Naive thymus-derived CD8-positive, alpha-beta T cell (primary cell): ENCODE measurements around the gene SH3RF3. TPM values are rescaled to one million over a fixed set of nuclear protein-coding genes. Genes with fewer than 3 reads are reported as not detected.
A peak's percentile ranks its signal among the peaks of the same experiment; 100 is the strongest.

ENCODE experiments used
- ATAC-seq, 2 donors: fragments of 150-1000 bp; cut with Tn5 transposase in 1 of 2; sonication (Bioruptor Pico), chemical (Tn5 transposase) in 1 of 2; 1 replicate in 1 of 2; 2 replicates in 1 of 2; pipeline ENCODE4 v1.10.0; 2021; ENCODE audit warnings: mild to moderate bottlenecking in 2 of 2, moderate library complexity in 2 of 2
- POLR2A ChIA-PET: fragments of 350-600 bp; sonication (Branson Sonifier 250); formaldehyde crosslinking; loops from one replicate; lab custom pipeline; 2021; ENCODE audit warnings: antibody characterized with exemption; lab: Charles Lee
- DNase-seq, 10 donors: peaks; one replicate each; pipeline versions ENCODE4 v3.0.0 to v3.0.0-alpha.2; 2020 to 2022
- H3K27ac Mint-ChIP-seq, 10 donors: one replicate each; pipeline ENCODE4 v1.8.0; 2020 to 2022; ENCODE audit warnings: mild to moderate bottlenecking in 10 of 10, mixed read lengths in 10 of 10, moderate library complexity in 4 of 10, inconsistent platforms in 1 of 10
- H3K27me3 Mint-ChIP-seq, 5 donors: one replicate each; pipeline ENCODE4 v1.8.0; 2021 to 2022; ENCODE audit warnings: mixed read lengths in 5 of 5
- H3K36me3 Mint-ChIP-seq, 3 donors: one replicate each; pipeline ENCODE4 v1.8.0; 2020 to 2022; ENCODE audit warnings: mixed read lengths in 3 of 3, mild to moderate bottlenecking in 2 of 3, inconsistent platforms in 1 of 3
- H3K4me1 Mint-ChIP-seq, 4 donors: one replicate each; pipeline ENCODE4 v1.8.0; 2021 to 2022; ENCODE audit warnings: mixed read lengths in 4 of 4
- H3K4me3 Mint-ChIP-seq, 10 donors: one replicate each; pipeline ENCODE4 v1.8.0; 2020 to 2022; ENCODE audit warnings: mild to moderate bottlenecking in 10 of 10, mixed read lengths in 10 of 10, moderate library complexity in 6 of 10, inconsistent platforms in 1 of 10
- H3K9me3 Mint-ChIP-seq, 9 donors: one replicate each; pipeline ENCODE4 v1.8.0; 2020 to 2022; ENCODE audit warnings: mixed read lengths in 9 of 9, mild to moderate bottlenecking in 3 of 9, inconsistent platforms in 1 of 9, moderate library complexity in 1 of 9
- polyA plus RNA-seq, 3 donors: library from polyadenylated mRNA; unstranded; fragments of 300-500 nt; fragmentation: Illumina TruSeq; gene quantifications; one replicate each; pipeline ENCODE4 v1.2.3, GENCODE V29; 2021
- total RNA-seq, 8 experiments: library from RNA in 2 of 8; stranded (reverse) in 2 of 8; gene quantifications; one replicate each; pipeline ENCODE4 v1.2.3 and lab custom pipeline; 2021 to 2026

The SH3RF3 gene
- total and polyA plus RNA-seq, 5 experiments from 2014 or later, result 0.39 to 15.1 (median 4.4) TPM

DNA sequence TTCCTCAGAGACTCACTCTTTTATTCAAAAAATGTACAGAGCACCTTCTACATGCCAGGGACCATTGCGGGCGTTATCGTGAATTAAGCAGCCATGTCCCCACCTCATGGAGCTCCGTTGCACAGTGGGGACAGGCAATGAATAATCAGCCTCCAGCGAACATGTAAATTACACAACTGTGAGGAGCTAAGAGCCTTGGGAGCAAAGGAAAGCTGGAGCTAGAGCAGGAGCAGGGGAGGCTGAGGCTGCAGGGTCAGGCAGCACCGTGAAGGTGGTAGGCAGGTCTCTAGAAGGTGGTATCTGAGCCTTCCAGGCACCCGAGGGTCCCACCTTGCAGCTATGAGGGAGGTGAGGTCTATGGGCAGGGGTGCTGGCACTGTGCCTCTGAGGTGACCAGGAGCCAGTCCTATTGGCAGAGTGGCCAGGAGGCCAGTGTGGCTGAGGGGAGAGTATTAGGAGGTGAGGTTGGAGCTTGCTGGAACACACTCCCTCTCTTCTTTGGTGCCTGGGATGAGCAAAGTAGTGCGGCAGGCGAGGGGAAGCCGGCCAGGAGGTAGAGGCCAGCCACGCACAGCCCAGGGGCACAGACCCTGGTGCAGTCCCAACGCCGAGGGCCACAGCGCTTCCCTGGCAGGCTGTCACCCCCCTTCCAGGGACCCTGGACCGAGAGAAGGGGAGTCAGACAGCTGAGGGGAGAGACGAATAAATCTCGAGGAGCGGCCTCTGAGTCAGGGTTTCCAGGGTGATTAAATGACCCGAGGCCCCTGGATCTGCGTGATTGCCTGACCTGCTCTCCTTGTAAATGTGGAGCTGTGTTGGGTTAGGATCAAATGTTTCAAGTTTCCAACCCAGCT is 317.5 kb downstream of the SH3RF3 start:
- Mint-ChIP-seq H3K27ac (peak overlapping the region in 1 of 10 donors; percentile 75), H3K4me1 (no peaks in the 10 kb centered on the region), H3K4me3 (no peak overlapping the region), H3K9me3 (peaks cover 1 to 35% (median 29%) of the 10 kb centered on the region in 9 donors), H3K36me3 (peaks cover 29 to 42% (median 35%) of the 10 kb centered on the region in 3 donors), H3K27me3 (peaks cover 0 to 3% (median 0%) of the 10 kb centered on the region in 5 donors)
- POLR2A ChIA-PET, result no interaction called here
- ATAC-seq, result no peak
- DNase-seq, result no peak

DNA sequence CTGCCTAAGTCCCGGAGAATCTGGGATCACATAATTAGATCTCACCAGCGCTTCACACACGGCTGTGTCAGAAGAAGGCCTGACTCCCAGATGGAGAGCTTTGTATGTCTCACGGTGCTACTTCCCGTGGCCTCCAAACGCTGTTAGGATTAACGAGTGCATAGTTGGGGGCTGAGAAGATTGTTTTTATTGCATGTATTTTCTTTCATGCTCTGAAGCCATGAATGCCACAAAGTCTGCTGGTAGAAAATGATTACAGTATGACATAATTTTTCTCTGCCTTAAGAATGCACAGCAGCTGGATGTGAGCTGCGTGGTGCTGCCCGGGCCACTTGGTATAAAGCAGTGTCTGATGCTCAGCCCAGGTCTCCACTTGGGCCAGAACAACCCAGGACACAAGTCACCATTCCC is 318.3 kb downstream of the SH3RF3 start:
- Mint-ChIP-seq H3K4me3 (no peak overlapping the region), H3K27ac (no peak overlapping the region), H3K36me3 (peaks cover 25 to 44% (median 29%) of the 10 kb centered on the region in 3 donors), H3K9me3 (peaks cover 0 to 29% (median 23%) of the 10 kb centered on the region in 9 donors), H3K4me1 (no peaks in the 10 kb centered on the region), H3K27me3 (peaks cover 0 to 3% (median 0%) of the 10 kb centered on the region in 5 donors)
- DNase-seq (no peak), ATAC-seq (no peak)
- POLR2A ChIA-PET, result no interaction called here

- Mint-ChIP-seq H3K4me3 (no peak overlapping the region), H3K27ac (peak overlapping the region in 1 of 10 donors; percentile 52), H3K36me3 (peaks cover 20 to 39% (median 24%) of the 10 kb centered on the region in 3 donors), H3K4me1 (no peaks in the 10 kb centered on the region), H3K27me3 (peaks cover 0 to 3% (median 0%) of the 10 kb centered on the region in 5 donors), H3K9me3 (peaks cover 0 to 24% (median 18%) of the 10 kb centered on the region in 9 donors)
- POLR2A ChIA-PET, result no interaction called here
- DNase-seq (no peak), ATAC-seq (no peak)
Measured at GRCh38 chr2:109447776-109448175, 318.8 kb downstream of the SH3RF3 start.

DNA sequence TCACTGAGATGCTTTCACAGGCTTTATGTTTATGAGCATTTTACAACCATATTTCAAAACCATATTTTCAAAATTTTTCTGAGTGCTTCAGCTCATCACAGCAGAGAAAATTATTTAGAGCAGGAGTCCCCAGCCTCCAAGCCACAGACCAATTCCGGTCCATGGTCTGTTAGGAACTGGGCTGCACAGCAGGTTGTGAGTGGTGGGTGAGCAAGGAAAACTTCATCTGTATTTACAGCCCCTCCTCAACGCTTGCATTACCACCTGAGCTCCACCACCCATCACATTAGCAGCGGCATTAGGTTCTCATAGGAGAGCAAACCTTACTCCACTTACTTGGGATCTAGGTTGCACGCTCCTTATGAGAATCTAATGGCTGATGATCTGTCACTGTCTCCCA is 319.2 kb downstream of the SH3RF3 start:
- POLR2A ChIA-PET, result no interaction called here
- DNase-seq, result no peak
- peaks cover 0 to 19% (median 15%) of the 10 kb centered on the region in 9 donors for H3K9me3 Mint-ChIP-seq
- H3K27ac Mint-ChIP-seq, result peak overlapping the region in 1 of 10 donors; percentile 40
- no peak for ATAC-seq
- H3K36me3 Mint-ChIP-seq, result peaks cover 17 to 38% (median 20%) of the 10 kb centered on the region in 3 donors
- H3K4me1 Mint-ChIP-seq, result no peaks in the 10 kb centered on the region
- H3K4me3 Mint-ChIP-seq, result no peak overlapping the region
- H3K27me3 Mint-ChIP-seq, result peaks cover 0 to 3% (median 0%) of the 10 kb centered on the region in 5 donors

- POLR2A ChIA-PET, result no interaction called here
- peaks cover 10 to 37% (median 14%) of the 10 kb centered on the region in 3 donors for H3K36me3 Mint-ChIP-seq
- peaks cover 0 to 13% (median 8%) of the 10 kb centered on the region in 9 donors for H3K9me3 Mint-ChIP-seq
- ATAC-seq (no peak), DNase-seq (no peak)
- no peak overlapping the region for H3K27ac Mint-ChIP-seq
- peaks cover 0 to 3% (median 0%) of the 10 kb centered on the region in 5 donors for H3K27me3 Mint-ChIP-seq
- no peaks in the 10 kb centered on the region for H3K4me1 Mint-ChIP-seq
- no peak overlapping the region for H3K4me3 Mint-ChIP-seq
Measured at GRCh38 chr2:109448946-109449788, 320.2 kb downstream of the SH3RF3 start.

GRCh38 chr2:109450574-109451273 is 321.7 kb downstream of the SH3RF3 start:
- POLR2A ChIA-PET, result no interaction called here
- Mint-ChIP-seq H3K36me3 (peaks cover 0 to 41% (median 3%) of the 10 kb centered on the region in 3 donors), H3K4me1 (no peaks in the 10 kb centered on the region)

DNA sequence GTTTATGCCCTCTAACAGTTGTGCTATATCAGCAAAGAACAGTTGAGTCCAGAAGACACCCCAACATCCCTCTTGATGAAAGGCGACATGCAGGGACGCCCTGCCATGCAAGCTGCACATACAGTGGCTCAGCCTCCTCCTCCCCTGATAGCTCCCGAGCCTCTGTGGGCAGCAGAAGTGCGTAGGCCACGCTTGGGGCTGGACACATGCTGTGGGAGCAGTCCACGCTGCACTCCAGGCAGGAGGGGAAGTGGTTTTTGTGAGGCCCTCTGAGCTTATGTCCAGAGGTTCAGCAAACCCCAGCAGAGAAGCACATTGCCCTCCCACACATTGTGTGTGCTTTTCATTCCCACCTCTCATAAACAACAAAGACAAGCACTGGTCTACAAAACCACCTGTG is 322.7 kb downstream of the SH3RF3 start:
- no peak for DNase-seq
- POLR2A ChIA-PET, result no interaction called here
- no peaks in the 10 kb centered on the region for H3K27me3 Mint-ChIP-seq
- H3K4me3 Mint-ChIP-seq, result no peak overlapping the region
- H3K9me3 Mint-ChIP-seq, result no peaks in the 10 kb centered on the region
- no peak for ATAC-seq
- peaks cover 0 to 39% (median 2%) of the 10 kb centered on the region in 3 donors for H3K36me3 Mint-ChIP-seq
- H3K4me1 Mint-ChIP-seq, result no peaks in the 10 kb centered on the region
- H3K27ac Mint-ChIP-seq, result no peak overlapping the region

More at GRCh38 chr2:109450574-109451273, 321.7 kb downstream of the SH3RF3 start:
- no peak overlapping the region for H3K4me3 Mint-ChIP-seq
- no peak overlapping the region for H3K27ac Mint-ChIP-seq
- no peaks in the 10 kb centered on the region for H3K9me3 Mint-ChIP-seq
- DNase-seq, result no peak
- H3K27me3 Mint-ChIP-seq, result no peaks in the 10 kb centered on the region
- no peak for ATAC-seq

GRCh38 chr2:109452318-109453305 is 323.6 kb downstream of the SH3RF3 start:
- POLR2A ChIA-PET, result no interaction called here
- peaks cover 0 to 35% (median 2%) of the 10 kb centered on the region in 3 donors for H3K36me3 Mint-ChIP-seq
- peaks cover 0 to 1% (median 0%) of the 10 kb centered on the region in 4 donors for H3K4me1 Mint-ChIP-seq
- peak overlapping the region in 1 of 10 donors; percentile 27 for H3K27ac Mint-ChIP-seq
- no peaks in the 10 kb centered on the region for H3K27me3 Mint-ChIP-seq
- H3K9me3 Mint-ChIP-seq, result no peaks in the 10 kb centered on the region
- DNase-seq (no peak), ATAC-seq (no peak)
- H3K4me3 Mint-ChIP-seq, result no peak overlapping the region

DNA sequence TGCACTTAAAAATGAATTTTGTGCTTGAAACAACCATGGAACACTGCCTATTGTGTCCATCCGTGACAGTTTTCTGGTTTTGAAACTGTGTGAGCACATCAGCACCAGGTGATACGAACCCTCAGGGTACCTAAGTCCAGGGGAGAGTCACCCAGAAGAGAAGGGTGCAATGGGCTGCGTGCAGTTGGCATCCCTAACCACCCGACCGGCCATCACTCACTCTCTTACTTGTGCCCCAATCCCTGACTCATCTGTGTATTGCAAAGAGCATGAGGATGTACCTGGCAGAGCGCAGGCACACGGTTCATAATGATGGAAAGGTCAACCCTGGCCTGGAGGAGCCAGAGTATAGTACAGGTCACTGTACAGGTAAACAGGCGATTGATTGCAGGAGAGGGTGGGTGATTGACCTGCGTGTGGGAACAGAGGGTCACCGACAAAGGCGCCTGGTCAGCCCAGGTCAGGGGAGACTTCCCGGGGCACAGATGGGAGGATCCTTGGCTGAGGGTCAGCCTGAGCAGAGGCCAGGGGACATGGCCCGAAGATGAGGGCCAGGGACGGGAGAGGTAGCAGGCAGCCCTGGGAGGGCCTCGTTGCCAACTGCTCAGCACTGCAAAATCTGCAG is 324.5 kb downstream of the SH3RF3 start:
- POLR2A ChIA-PET, result no interaction called here
- peaks cover 0 to 28% (median 2%) of the 10 kb centered on the region in 3 donors for H3K36me3 Mint-ChIP-seq
- ATAC-seq (no peak), DNase-seq (no peak)
- H3K27me3 Mint-ChIP-seq, result no peaks in the 10 kb centered on the region
- no peak overlapping the region for H3K4me3 Mint-ChIP-seq
- H3K27ac Mint-ChIP-seq, result no peak overlapping the region
- peaks cover 0 to 1% (median 0%) of the 10 kb centered on the region in 4 donors for H3K4me1 Mint-ChIP-seq
- H3K9me3 Mint-ChIP-seq, result no peaks in the 10 kb centered on the region

DNA sequence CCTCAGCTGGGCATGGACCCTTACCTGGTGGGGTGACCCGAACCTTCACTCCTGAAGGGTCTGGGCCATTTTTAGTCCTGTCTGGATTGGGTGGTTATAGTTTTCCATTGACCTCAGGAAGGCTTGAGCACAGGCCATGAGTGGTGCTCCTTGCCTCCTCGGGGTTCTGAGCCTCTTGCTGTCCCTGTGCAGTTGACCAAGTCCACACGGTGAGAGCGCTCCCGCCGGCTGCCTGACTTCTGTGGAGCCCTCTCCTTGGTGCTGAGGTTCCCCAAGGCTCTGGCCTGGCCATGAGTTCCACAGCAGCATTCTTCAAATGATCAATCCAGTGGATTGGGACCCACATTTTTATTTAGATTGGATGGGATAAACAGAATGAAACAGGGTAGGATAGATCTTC is 325.3 kb downstream of the SH3RF3 start:
- H3K4me1 Mint-ChIP-seq, result peaks cover 0 to 1% (median 0%) of the 10 kb centered on the region in 4 donors
- no peak for ATAC-seq

More for the DNA sequence above, 325.3 kb downstream of the SH3RF3 start:
- Mint-ChIP-seq H3K27ac (peak overlapping the region in 2 of 10 donors; percentile 15 to 40), H3K9me3 (no peaks in the 10 kb centered on the region), H3K36me3 (peaks cover 0 to 26% (median 3%) of the 10 kb centered on the region in 3 donors), H3K27me3 (no peaks in the 10 kb centered on the region), H3K4me3 (no peak overlapping the region)
- no peak for DNase-seq
- POLR2A ChIA-PET, result no interaction called here
